ENCODE data around the gene SMIM41.

- TF ChIP-seq CTCF (conservative IDR thresholded peaks at IDR 0.05) (no peak), EZH2 (IDR thresholded peaks at IDR 0.05; ENCODE audit: low read depth) (no peak)
These were observed 8.7 kb downstream of the SMIM41 start for GRCh38 chr12:52087961-52088820.
